H9 (cell line): ENCODE results near the gene PLXNC1. TPM values are rescaled to one million over a fixed set of nuclear protein-coding genes. Genes with fewer than 3 reads are reported as not detected.

Experiments used
- DNase-seq: peaks from one replicate; pipeline ENCODE4 v3.0.0-alpha.2; 2017
- H2AFZ ChIP-seq: one replicate; pipeline ENCODE4 v1.6.1; 2013; ENCODE audit warnings: mild to moderate bottlenecking, low read length, control low read depth, moderate library complexity
- H2AK5ac ChIP-seq: 2 replicates; pipeline ENCODE4 v1.6.1; 2013; ENCODE audit warnings: low read length, control low read depth, mixed read lengths; ENCODE audit not compliant: insufficient read length
- H2BK120ac ChIP-seq: one replicate; pipeline ENCODE4 v1.6.1; 2013; ENCODE audit warnings: low read depth, mild to moderate bottlenecking, low read length, control low read depth, inconsistent platforms; ENCODE audit not compliant: poor library complexity, severe bottlenecking
- H2BK12ac ChIP-seq: 2 replicates; pipeline ENCODE4 v1.6.1; 2013; ENCODE audit warnings: low read length, control low read depth, mixed read lengths, low read depth; ENCODE audit not compliant: insufficient read length
- H2BK15ac ChIP-seq: 2 replicates; pipeline ENCODE4 v1.6.1; 2013; ENCODE audit warnings: low read depth, low read length, control low read depth
- H2BK20ac ChIP-seq: one replicate; pipeline ENCODE4 v1.6.1; 2013; ENCODE audit warnings: low read depth, mild to moderate bottlenecking, low read length, control low read depth, inconsistent platforms; ENCODE audit not compliant: poor library complexity, severe bottlenecking
- H2BK5ac ChIP-seq: 2 replicates; pipeline ENCODE4 v1.6.1; 2013; ENCODE audit warnings: low read length, control low read depth, mixed read lengths; ENCODE audit not compliant: insufficient read length
- H3K14ac ChIP-seq: 2 replicates; pipeline ENCODE4 v1.6.1; 2013; ENCODE audit warnings: low read length, control low read depth; ENCODE audit not compliant: insufficient read depth
- H3K18ac ChIP-seq: 2 replicates; pipeline ENCODE4 v1.6.1; 2013; ENCODE audit warnings: low read depth, mild to moderate bottlenecking, mixed read lengths, low read length, control low read depth; ENCODE audit not compliant: insufficient read length
- H3K23ac ChIP-seq: 2 replicates; pipeline ENCODE4 v1.6.1; 2013; ENCODE audit warnings: low read length, control low read depth, mixed read lengths, low read depth; ENCODE audit not compliant: insufficient read length
- H3K23me2 ChIP-seq: 2 replicates; pipeline ENCODE4 v1.6.1; 2013; ENCODE audit warnings: low read depth, mild to moderate bottlenecking, mixed read lengths, low read length, control low read depth; ENCODE audit not compliant: insufficient read length, poor library complexity, severe bottlenecking
- H3K27ac ChIP-seq: 2 replicates; pipeline ENCODE4 v1.5.1; 2013; ENCODE audit warnings: low read length, control low read depth, mixed read lengths, low read depth; ENCODE audit not compliant: insufficient read length
- H3K27me3 ChIP-seq: 2 replicates; pipeline ENCODE4 v1.6.1; 2013; ENCODE audit warnings: low read length, control low read depth, inconsistent platforms; ENCODE audit not compliant: insufficient read depth
- H3K4ac ChIP-seq: 2 replicates; pipeline ENCODE4 v1.6.1; 2013; ENCODE audit warnings: low read depth, mild to moderate bottlenecking, control low read depth, inconsistent platforms, low read length, moderate library complexity
- H3K4me1 ChIP-seq: 2 replicates; pipeline ENCODE4 v1.6.1; 2013; ENCODE audit warnings: low read length, control low read depth, inconsistent platforms; ENCODE audit not compliant: insufficient read depth
- H3K4me2 ChIP-seq: 2 replicates; pipeline ENCODE4 v1.6.1; 2013; ENCODE audit warnings: low read length, control low read depth, mixed read lengths; ENCODE audit not compliant: insufficient read length, insufficient read depth
- H3K56ac ChIP-seq: 2 replicates; pipeline ENCODE4 v1.6.1; 2013; ENCODE audit warnings: low read depth, mild to moderate bottlenecking, mixed read lengths, low read length, control low read depth; ENCODE audit not compliant: insufficient read length
- H3K79me1 ChIP-seq: 2 replicates; pipeline ENCODE4 v1.6.1; 2013; ENCODE audit warnings: low read depth, mild to moderate bottlenecking, moderate library complexity, low read length, control low read depth, inconsistent platforms; ENCODE audit not compliant: insufficient read depth, poor library complexity, severe bottlenecking
- H3K79me2 ChIP-seq: 2 replicates; pipeline ENCODE4 v1.6.1; 2013; ENCODE audit warnings: low read length, control low read depth, inconsistent platforms; ENCODE audit not compliant: insufficient read depth
- H3K9ac ChIP-seq: 2 replicates; pipeline ENCODE4 v1.6.1; 2013; ENCODE audit warnings: low read length, control low read depth, mixed read lengths; ENCODE audit not compliant: insufficient read length; ENCODE audit errors: extremely low read depth
- H3K9me3 ChIP-seq: one replicate; pipeline ENCODE4 v1.6.1; 2013; ENCODE audit warnings: low read depth, low read length, inconsistent platforms; ENCODE audit not compliant: control insufficient read depth
- H3T11ph ChIP-seq: one replicate; pipeline ENCODE4 v1.6.1; 2013; ENCODE audit warnings: mild to moderate bottlenecking, low read length, control low read depth, inconsistent platforms
- H4K20me1 ChIP-seq: one replicate; pipeline ENCODE4 v1.6.1; 2013; ENCODE audit not compliant: control insufficient read depth, insufficient read length, insufficient read depth
- H4K5ac ChIP-seq: 2 replicates; pipeline ENCODE4 v1.6.1; 2013; ENCODE audit warnings: low read depth, mild to moderate bottlenecking, mixed read lengths, low read length, control low read depth; ENCODE audit not compliant: insufficient read length
- H4K8ac ChIP-seq: replicated peaks from 2 replicates; pipeline ENCODE4 v1.6.1; 2013; ENCODE audit warnings: low read length, control low read depth, mixed read lengths, low read depth; ENCODE audit not compliant: insufficient read length
- H4K91ac ChIP-seq: 2 replicates; pipeline ENCODE4 v1.6.1; 2013; ENCODE audit warnings: low read depth, mild to moderate bottlenecking, moderate library complexity, mixed read lengths, low read length, control low read depth; ENCODE audit not compliant: insufficient read length
- H3K27ac Mint-ChIP-seq, 3 experiments: 2 replicates in 2 of 3; 3 replicates in 1 of 3; pipeline ENCODE4 v1.8.0; 2020 to 2021; ENCODE audit warnings: mixed read lengths in 3 of 3, mild to moderate bottlenecking in 1 of 3, moderate library complexity in 1 of 3
- H3K27me3 Mint-ChIP-seq: 2 replicates; pipeline ENCODE4 v1.8.0; 2021; ENCODE audit warnings: low read depth, mild to moderate bottlenecking, moderate library complexity, mixed read lengths
- H3K36me3 Mint-ChIP-seq, 3 experiments: 2 replicates in 2 of 3; 3 replicates in 1 of 3; pipeline ENCODE4 v1.8.0; 2020 to 2021; ENCODE audit warnings: low read depth in 3 of 3, mixed read lengths in 3 of 3; ENCODE audit not compliant: insufficient read depth in 1 of 3
- H3K4me1 Mint-ChIP-seq, 2 experiments: 2 replicates each; pipeline ENCODE4 v1.8.0; 2020; ENCODE audit warnings: mixed read lengths in 2 of 2
- H3K4me3 Mint-ChIP-seq, 2 experiments: 2 replicates in 1 of 2; 3 replicates in 1 of 2; pipeline ENCODE4 v1.8.0; 2020 to 2021; ENCODE audit warnings: mild to moderate bottlenecking in 2 of 2, mixed read lengths in 2 of 2, moderate library complexity in 1 of 2
- H3K9me3 Mint-ChIP-seq, 2 experiments: 2 replicates in 1 of 2; 3 replicates in 1 of 2; pipeline ENCODE4 v1.8.0; 2020; ENCODE audit warnings: mild to moderate bottlenecking in 2 of 2, mixed read lengths in 2 of 2, moderate library complexity in 1 of 2
- total RNA-seq: library from RNA; stranded (reverse); gene quantifications from 2 replicates; pipeline ENCODE4 v1.2.1, GENCODE V29; 2021
- TF ChIP-seq, protein P1 (sequence below): fragments of 200-600 bp; sonication (generic); conservative IDR thresholded peaks from 3 replicates; pipeline ENCODE4 v1.8.0; 2021; ENCODE audit warnings: antibody characterized with exemption, mild to moderate bottlenecking

The PLXNC1 gene
- total RNA-seq, 1 experiment from 2014 or later, result 1.2 TPM

DNA sequence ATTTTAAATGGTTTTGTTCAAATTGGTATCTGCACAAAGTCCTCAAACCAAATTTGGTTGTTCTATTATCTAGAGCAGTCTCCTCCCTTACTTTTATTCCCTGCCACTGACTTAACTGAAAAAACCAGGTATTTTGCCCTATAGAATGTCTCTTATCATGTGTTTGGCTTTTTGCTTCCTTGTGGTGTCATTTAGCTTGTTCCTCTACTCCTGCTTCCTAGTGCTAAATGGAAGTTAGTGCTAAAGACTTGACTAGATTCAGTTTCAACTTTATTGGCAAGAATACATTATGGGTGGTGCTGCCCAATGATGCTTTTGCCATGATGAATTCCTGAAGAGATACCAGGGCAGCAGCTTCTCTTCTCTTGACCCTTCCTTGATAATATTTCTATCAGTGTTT is 29.7 kb downstream of the PLXNC1 start:
- Histone ChIP-seq H2BK15ac (no peak overlapping the region), H2BK20ac (no peak overlapping the region), H3K79me1 (no peaks in the 10 kb centered on the region), H3K4ac (no peak overlapping the region), H3K18ac (no peak overlapping the region), H3K4me2 (no peak overlapping the region), H4K8ac (no peak overlapping the region), H4K5ac (no peak overlapping the region), H3K79me2 (no peaks in the 10 kb centered on the region), H3K14ac (no peak overlapping the region), H3K23me2 (no peaks in the 10 kb centered on the region), H2BK5ac (no peak overlapping the region), H3K27ac (no peak overlapping the region), H2BK12ac (no peak overlapping the region), H3K56ac (no peak overlapping the region), H3K4me1 (no peaks in the 10 kb centered on the region), H2BK120ac (no peak overlapping the region), H4K91ac (no peak overlapping the region), H2AFZ (no peak overlapping the region), H3K23ac (no peak overlapping the region), H2AK5ac (no peak overlapping the region), H3K9ac (no peak overlapping the region), H3K27me3 (peaks cover 14% of the 10 kb centered on the region), H4K20me1 (no peaks in the 10 kb centered on the region), H3T11ph (no peak overlapping the region), H3K9me3 (no peaks in the 10 kb centered on the region)
- Mint-ChIP-seq H3K4me1 (no peaks in the 10 kb centered on the region), H3K27me3 (peaks cover 84% of the 10 kb centered on the region), H3K9me3 (peaks cover 6 to 9% of the 10 kb centered on the region in 2 experiments), H3K4me3 (no peak overlapping the region), H3K36me3 (peaks cover 0 to 4% (median 0%) of the 10 kb centered on the region in 3 experiments; a peak in 2 of 7 replicates), H3K27ac (no peak overlapping the region)
- TF ChIP-seq, protein P1, sequence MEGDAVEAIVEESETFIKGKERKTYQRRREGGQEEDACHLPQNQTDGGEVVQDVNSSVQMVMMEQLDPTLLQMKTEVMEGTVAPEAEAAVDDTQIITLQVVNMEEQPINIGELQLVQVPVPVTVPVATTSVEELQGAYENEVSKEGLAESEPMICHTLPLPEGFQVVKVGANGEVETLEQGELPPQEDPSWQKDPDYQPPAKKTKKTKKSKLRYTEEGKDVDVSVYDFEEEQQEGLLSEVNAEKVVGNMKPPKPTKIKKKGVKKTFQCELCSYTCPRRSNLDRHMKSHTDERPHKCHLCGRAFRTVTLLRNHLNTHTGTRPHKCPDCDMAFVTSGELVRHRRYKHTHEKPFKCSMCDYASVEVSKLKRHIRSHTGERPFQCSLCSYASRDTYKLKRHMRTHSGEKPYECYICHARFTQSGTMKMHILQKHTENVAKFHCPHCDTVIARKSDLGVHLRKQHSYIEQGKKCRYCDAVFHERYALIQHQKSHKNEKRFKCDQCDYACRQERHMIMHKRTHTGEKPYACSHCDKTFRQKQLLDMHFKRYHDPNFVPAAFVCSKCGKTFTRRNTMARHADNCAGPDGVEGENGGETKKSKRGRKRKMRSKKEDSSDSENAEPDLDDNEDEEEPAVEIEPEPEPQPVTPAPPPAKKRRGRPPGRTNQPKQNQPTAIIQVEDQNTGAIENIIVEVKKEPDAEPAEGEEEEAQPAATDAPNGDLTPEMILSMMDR, result no peak
- DNase-seq, result no peak
